Measurements from ENCODE around the gene EVC2. TPM values are rescaled to one million over a fixed set of nuclear protein-coding genes. Genes with fewer than 3 reads are reported as not detected.

EVC2 gene
- total RNA-seq, 1 donor from 2014 or later: 16.9 TPM

DNA sequence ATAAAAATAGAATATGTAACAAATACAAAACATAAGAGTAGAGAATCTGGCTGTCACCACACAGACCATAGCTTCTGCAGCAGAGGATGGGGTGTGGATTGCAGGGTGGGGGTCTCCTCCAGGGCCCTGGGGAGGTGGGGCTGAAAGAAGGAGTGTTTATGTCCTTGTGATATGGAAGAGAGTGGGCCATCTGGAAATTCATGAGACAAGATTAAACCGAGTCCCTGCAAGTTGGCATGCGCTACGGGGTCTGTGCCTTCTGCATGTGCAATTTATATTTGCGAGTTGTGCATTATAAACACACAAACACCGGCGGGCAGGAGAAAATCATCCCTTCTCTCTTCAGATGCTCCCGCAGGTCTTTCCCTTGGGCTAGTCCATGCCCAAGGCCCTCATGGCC lies 145.9 kb downstream of the EVC2 start:
- Mint-ChIP-seq H3K4me1 (no peaks in the 10 kb centered on the region), H3K36me3 (peaks cover 55% of the 10 kb centered on the region)
- TF ChIP-seq CTCF (IDR thresholded peaks at IDR 0.05; ENCODE audit: unreplicated experiment): no peak

GRCh38 chr4:5561286-5561685 lies 147.1 kb downstream of the EVC2 start:
- Mint-ChIP-seq H3K36me3 (peaks cover 59% of the 10 kb centered on the region), H3K27me3 (ENCODE audit: low read depth) (no peaks in the 10 kb centered on the region), H3K4me1 (no peaks in the 10 kb centered on the region), H3K9me3 (peaks cover 12% of the 10 kb centered on the region), H3K4me3 (no peak overlapping the region), H3K27ac (no peak overlapping the region)
- TF ChIP-seq CTCF (IDR thresholded peaks at IDR 0.05; ENCODE audit: unreplicated experiment): no peak
- DNase-seq (ENCODE audit: low spot score in 2 of 2, unreplicated experiment in 2 of 2): no peak

More for the DNA sequence above, 145.9 kb downstream of the EVC2 start:
- H3K27me3 Mint-ChIP-seq (ENCODE audit: low read depth): no peaks in the 10 kb centered on the region
- H3K4me3 Mint-ChIP-seq: no peak overlapping the region
- DNase-seq (ENCODE audit: low spot score in 2 of 2, unreplicated experiment in 2 of 2): no peak
- H3K27ac Mint-ChIP-seq: no peak overlapping the region
- peaks cover 8% of the 10 kb centered on the region for H3K9me3 Mint-ChIP-seq

GRCh38 chr4:5558502-5558901 lies 149.9 kb downstream of the EVC2 start:
- DNase-seq (ENCODE audit: low spot score in 2 of 2, unreplicated experiment in 2 of 2): no peak
- Mint-ChIP-seq H3K36me3 (peaks cover 69% of the 10 kb centered on the region), H3K4me3 (no peak overlapping the region), H3K9me3 (peaks cover 16% of the 10 kb centered on the region), H3K27me3 (ENCODE audit: low read depth) (no peaks in the 10 kb centered on the region), H3K27ac (no peak overlapping the region), H3K4me1 (no peaks in the 10 kb centered on the region)
- TF ChIP-seq CTCF (IDR thresholded peaks at IDR 0.05; ENCODE audit: unreplicated experiment): no peak

DNA sequence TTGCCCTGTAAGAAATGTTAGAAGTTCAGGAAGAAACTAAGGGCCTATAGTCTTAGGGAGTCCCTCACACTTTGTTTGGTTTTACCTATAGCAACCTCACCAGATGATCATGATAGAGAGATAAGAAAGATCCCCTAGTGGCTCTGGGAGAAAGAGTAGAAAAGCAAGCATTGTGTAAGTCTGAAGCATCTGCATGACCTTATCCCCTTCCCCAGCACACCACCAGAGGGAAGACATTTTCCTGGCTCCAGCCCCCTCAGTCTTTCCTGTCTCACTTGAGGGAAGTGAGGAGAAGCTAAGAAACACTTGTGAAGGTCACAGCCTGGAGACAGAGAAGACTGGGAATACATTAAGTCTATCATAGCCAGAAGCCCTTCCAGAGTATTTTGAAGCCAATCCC lies 154.0 kb downstream of the EVC2 start:
- DNase-seq (ENCODE audit: low spot score in 2 of 2, unreplicated experiment in 2 of 2): no peak
- no peak overlapping the region for H3K27ac Mint-ChIP-seq

DNA sequence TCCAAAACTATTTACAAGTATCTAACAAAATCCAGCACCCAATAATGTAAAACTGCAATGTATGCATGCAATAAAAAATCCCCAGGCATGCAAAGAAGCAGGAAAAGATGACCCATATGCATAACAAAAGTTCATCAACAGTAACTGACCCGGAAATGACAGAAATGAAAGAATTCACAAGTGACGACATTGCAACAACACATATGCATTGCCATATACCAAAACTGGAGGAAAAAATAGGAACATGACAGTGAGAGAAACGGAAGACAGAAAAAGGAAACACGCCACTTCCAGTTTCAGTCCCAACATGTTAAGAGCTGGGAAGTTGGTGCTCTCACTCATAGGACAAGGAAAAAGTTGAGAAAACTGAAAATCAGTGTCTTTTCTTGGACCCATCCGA lies 154.6 kb downstream of the EVC2 start:
- TF ChIP-seq CTCF (IDR thresholded peaks at IDR 0.05; ENCODE audit: unreplicated experiment): no peak
- H3K27ac Mint-ChIP-seq: no peak overlapping the region
- H3K4me1 Mint-ChIP-seq: no peaks in the 10 kb centered on the region

More for the DNA sequence above, 154.0 kb downstream of the EVC2 start:
- Mint-ChIP-seq H3K4me3 (no peak overlapping the region), H3K36me3 (peaks cover 79% of the 10 kb centered on the region), H3K4me1 (no peaks in the 10 kb centered on the region), H3K9me3 (peaks cover 48% of the 10 kb centered on the region), H3K27me3 (ENCODE audit: low read depth) (no peaks in the 10 kb centered on the region)
- TF ChIP-seq CTCF (IDR thresholded peaks at IDR 0.05; ENCODE audit: unreplicated experiment): no peak

DNA sequence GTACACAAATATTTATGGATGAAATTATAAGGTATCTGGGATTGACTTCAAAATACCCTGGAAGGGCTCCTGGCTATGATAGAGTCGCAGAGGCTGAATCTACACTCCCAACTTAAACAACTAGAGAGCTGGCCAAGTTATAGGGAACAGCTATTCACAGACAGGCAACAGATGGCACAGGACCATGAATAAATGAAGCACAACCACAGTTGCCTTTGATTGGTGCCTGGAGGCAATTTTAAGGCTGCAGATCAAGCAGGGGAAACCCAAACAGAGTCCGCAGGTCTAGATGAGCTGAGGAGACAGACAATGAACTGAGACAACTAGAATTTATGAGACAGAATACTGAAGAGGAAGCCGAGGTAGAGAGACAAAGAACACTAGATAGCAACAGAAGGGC lies 155.9 kb downstream of the EVC2 start:
- H3K27me3 Mint-ChIP-seq (ENCODE audit: low read depth): no peaks in the 10 kb centered on the region
- peaks cover 43% of the 10 kb centered on the region for H3K9me3 Mint-ChIP-seq
- H3K4me3 Mint-ChIP-seq: no peak overlapping the region
- TF ChIP-seq CTCF (IDR thresholded peaks at IDR 0.05; ENCODE audit: unreplicated experiment): no peak
- no peak overlapping the region for H3K27ac Mint-ChIP-seq
- no peaks in the 10 kb centered on the region for H3K4me1 Mint-ChIP-seq
- H3K36me3 Mint-ChIP-seq: peaks cover 73% of the 10 kb centered on the region
- DNase-seq (ENCODE audit: low spot score in 2 of 2, unreplicated experiment in 2 of 2): no peak

More for the DNA sequence above, 154.6 kb downstream of the EVC2 start:
- Mint-ChIP-seq H3K4me3 (no peak overlapping the region), H3K9me3 (peaks cover 51% of the 10 kb centered on the region), H3K27me3 (ENCODE audit: low read depth) (no peaks in the 10 kb centered on the region), H3K36me3 (peaks cover 79% of the 10 kb centered on the region)
- no peak for DNase-seq (ENCODE audit: low spot score in 2 of 2, unreplicated experiment in 2 of 2)
